Vagina (tissue), 2 donors: ENCODE results near the gene AJM1.
"Not testable (repeated sequence)": the region's sequence is repeated elsewhere in the genome, so short reads cannot be mapped to it uniquely, and the experiment has no call there.

ENCODE experiments used
- CTCF ChIP-seq, 3 experiments: fragments of 450-650 bp in 2 of 3; fragments of 200-600 bp in 1 of 3; sonication (generic) in 1 of 3; IDR thresholded peaks; one replicate each; pipeline ENCODE4 v1.5.1; 2017 to 2019; ENCODE audit warnings: antibody characterized with exemption in 3 of 3, mild to moderate bottlenecking in 2 of 3, moderate library complexity in 2 of 3
- POLR2AphosphoS5 ChIP-seq, 2 donors: sonication (generic); formaldehyde crosslinking; IDR thresholded peaks; one replicate each; pipeline ENCODE4 v1.9.0; 2017; ENCODE audit warnings: antibody characterized with exemption in 2 of 2, mild to moderate bottlenecking in 2 of 2, low read depth in 1 of 2; ENCODE audit not compliant: insufficient read depth in 1 of 2

GRCh38 chr9:136866898-136867421, 24.7 kb downstream of the AJM1 start:
- TF ChIP-seq CTCF (IDR thresholded peaks at IDR 0.05); POLR2AphosphoS5 (IDR thresholded peaks at IDR 0.05; ENCODE audit: insufficient read depth in 1 of 2, low read depth in 1 of 2): not testable (repeated sequence)
